OCI-LY1 (cell line): ENCODE measurements around the gene LCT.

Source experiments
- H2AFZ ChIP-seq: fragments of 200-600 bp; sonication (generic), shearing (Covaris generic); 2 replicates; pipeline ENCODE4 v1.6.0; 2014; ENCODE audit warnings: antibody characterized with exemption, mild to moderate bottlenecking, low read length
- H3F3A ChIP-seq: fragments of 200-600 bp; sonication (generic), shearing (Covaris generic); 2 replicates; pipeline ENCODE4 v1.6.0; 2014; ENCODE audit warnings: mild to moderate bottlenecking, antibody characterized with exemption, low read length, moderate library complexity; ENCODE audit not compliant: insufficient read depth
- H3K27ac ChIP-seq: fragments of 200-600 bp; sonication (generic); 2 replicates; pipeline ENCODE4 v1.5.1; 2014; ENCODE audit warnings: low read length, mixed run types, mild to moderate bottlenecking, low read depth; ENCODE audit not compliant: poor library complexity, severe bottlenecking
- H3K27me3 ChIP-seq: fragments of 200-600 bp; sonication (generic); 2 replicates; pipeline ENCODE4 v1.6.0; 2014; ENCODE audit warnings: antibody characterized with exemption, mild to moderate bottlenecking, low read length, moderate library complexity; ENCODE audit not compliant: insufficient read depth
- H3K36me3 ChIP-seq: fragments of 200-600 bp; sonication (generic); 2 replicates; pipeline ENCODE4 v1.6.1; 2014; ENCODE audit warnings: mild to moderate bottlenecking, antibody characterized with exemption, low read length, moderate library complexity, mixed read lengths; ENCODE audit not compliant: insufficient read depth
- H3K4me1 ChIP-seq: fragments of 200-600 bp; sonication (generic); 2 replicates; pipeline ENCODE4 v1.5.1; 2014; ENCODE audit warnings: mild to moderate bottlenecking, low read length, moderate library complexity; ENCODE audit not compliant: insufficient read depth, severe bottlenecking
- H3K4me2 ChIP-seq: fragments of 200-600 bp; sonication (generic), shearing (Covaris generic); 2 replicates; pipeline ENCODE4 v1.6.1; 2014; ENCODE audit warnings: low read length
- H3K4me3 ChIP-seq: fragments of 200-600 bp; sonication (generic); 2 replicates; pipeline ENCODE4 v1.5.1; 2014; ENCODE audit warnings: low read length, low read depth, mild to moderate bottlenecking, mixed read lengths; ENCODE audit not compliant: poor library complexity, severe bottlenecking
- H3K79me2 ChIP-seq: fragments of 200-600 bp; shearing (Covaris generic); 2 replicates; pipeline ENCODE4 v1.6.1; 2016; ENCODE audit warnings: mixed run types, low read length, mixed read lengths; ENCODE audit not compliant: insufficient read depth
- H3K9ac ChIP-seq: fragments of 200-600 bp; sonication (generic), shearing (Covaris generic); 2 replicates; pipeline ENCODE4 v1.6.1; 2014; ENCODE audit warnings: mild to moderate bottlenecking, low read length, mixed read lengths
- H3K9me2 ChIP-seq: fragments of 200-600 bp; sonication (generic), shearing (Covaris generic); 2 replicates; pipeline ENCODE4 v1.6.1; 2014; ENCODE audit warnings: low read depth, mild to moderate bottlenecking, low read length, mixed read lengths
- H3K9me3 ChIP-seq: fragments of 200-600 bp; shearing (Covaris generic); 2 replicates; pipeline ENCODE4 v1.6.1; 2014; ENCODE audit warnings: low read length, mixed read lengths
- H4K20me1 ChIP-seq: fragments of 200-600 bp; sonication (generic), shearing (Covaris generic); 2 replicates; pipeline ENCODE4 v1.6.0; 2016; ENCODE audit warnings: mild to moderate bottlenecking, low read length; ENCODE audit not compliant: insufficient read depth
- EZH2 ChIP-seq: fragments of 200-600 bp; sonication (generic), shearing (Covaris generic); IDR thresholded peaks from 2 replicates; pipeline ENCODE4 v1.8.0; 2017; ENCODE audit warnings: borderline replicate concordance, mixed run types, mild to moderate bottlenecking, antibody characterized with exemption, low read length, moderate library complexity, mixed read lengths
- TF ChIP-seq, protein P1 (sequence below): fragments of 200-600 bp; sonication (generic), shearing (Covaris generic); IDR thresholded peaks from 2 replicates; pipeline ENCODE4 v1.5.1; 2017; ENCODE audit warnings: mild to moderate bottlenecking, antibody characterized with exemption, low read length, moderate library complexity, mixed read lengths

LCT gene

DNA sequence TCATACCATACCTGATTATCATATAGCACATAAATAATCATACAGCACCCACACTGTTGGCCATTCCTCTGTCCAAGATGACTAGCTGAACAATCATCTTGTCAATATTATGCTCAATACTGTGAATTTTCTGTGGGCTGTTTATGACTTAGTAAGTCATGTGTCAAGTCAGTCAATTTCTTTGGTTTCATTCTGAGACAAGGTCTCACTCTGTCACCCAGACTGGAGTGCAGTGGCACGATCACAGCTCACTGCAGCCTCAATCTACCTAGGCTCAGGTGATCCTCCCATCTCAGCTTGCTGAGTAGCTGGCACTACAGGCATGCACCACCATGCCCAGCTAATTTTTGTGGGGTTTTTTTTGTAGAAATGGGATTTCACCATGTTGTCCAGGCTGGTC is 33.6 kb upstream of the LCT start:
- Histone ChIP-seq H3K4me2 (no peak overlapping the region), H3K79me2 (peaks cover 24% of the 10 kb centered on the region), H3F3A (no peaks in the 10 kb centered on the region), H2AFZ (no peak overlapping the region), H3K4me1 (peaks cover 26% of the 10 kb centered on the region), H3K4me3 (no peak overlapping the region), H3K27ac (no peak overlapping the region), H3K9me3 (no peaks in the 10 kb centered on the region), H3K9me2 (no peaks in the 10 kb centered on the region), H3K36me3 (peaks cover 98% of the 10 kb centered on the region), H3K9ac (no peak overlapping the region), H4K20me1 (no peaks in the 10 kb centered on the region), H3K27me3 (no peaks in the 10 kb centered on the region)
- no peak for TF ChIP-seq EZH2
- TF ChIP-seq, protein P1, sequence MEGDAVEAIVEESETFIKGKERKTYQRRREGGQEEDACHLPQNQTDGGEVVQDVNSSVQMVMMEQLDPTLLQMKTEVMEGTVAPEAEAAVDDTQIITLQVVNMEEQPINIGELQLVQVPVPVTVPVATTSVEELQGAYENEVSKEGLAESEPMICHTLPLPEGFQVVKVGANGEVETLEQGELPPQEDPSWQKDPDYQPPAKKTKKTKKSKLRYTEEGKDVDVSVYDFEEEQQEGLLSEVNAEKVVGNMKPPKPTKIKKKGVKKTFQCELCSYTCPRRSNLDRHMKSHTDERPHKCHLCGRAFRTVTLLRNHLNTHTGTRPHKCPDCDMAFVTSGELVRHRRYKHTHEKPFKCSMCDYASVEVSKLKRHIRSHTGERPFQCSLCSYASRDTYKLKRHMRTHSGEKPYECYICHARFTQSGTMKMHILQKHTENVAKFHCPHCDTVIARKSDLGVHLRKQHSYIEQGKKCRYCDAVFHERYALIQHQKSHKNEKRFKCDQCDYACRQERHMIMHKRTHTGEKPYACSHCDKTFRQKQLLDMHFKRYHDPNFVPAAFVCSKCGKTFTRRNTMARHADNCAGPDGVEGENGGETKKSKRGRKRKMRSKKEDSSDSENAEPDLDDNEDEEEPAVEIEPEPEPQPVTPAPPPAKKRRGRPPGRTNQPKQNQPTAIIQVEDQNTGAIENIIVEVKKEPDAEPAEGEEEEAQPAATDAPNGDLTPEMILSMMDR: no peak

DNA sequence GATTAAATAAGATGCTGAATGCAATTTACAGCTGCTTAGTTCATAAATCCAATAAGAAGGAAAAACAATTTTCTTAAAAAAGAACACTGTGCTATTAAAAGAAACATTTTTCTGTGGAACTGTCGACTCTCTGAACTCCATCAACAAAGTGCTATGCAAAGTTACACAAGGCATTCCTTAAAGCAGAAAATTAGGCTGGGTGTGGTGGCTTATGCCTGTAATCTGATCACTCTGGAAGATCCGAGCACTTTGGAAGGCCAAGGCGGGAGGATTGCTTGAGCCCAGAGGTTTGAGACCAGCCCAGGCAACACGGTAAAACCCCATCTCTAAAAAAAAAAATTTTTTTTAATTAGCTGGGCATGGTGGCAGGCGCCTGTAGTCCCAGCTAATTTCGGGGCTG is 26.2 kb upstream of the LCT start:
- no peak overlapping the region for H3K9ac ChIP-seq
- no peaks in the 10 kb centered on the region for H3K27me3 ChIP-seq
- no peak overlapping the region for H2AFZ ChIP-seq
- H4K20me1 ChIP-seq: no peaks in the 10 kb centered on the region
- H3K27ac ChIP-seq: no peak overlapping the region
- H3K4me3 ChIP-seq: no peak overlapping the region
- no peak overlapping the region for H3K4me2 ChIP-seq
- no peaks in the 10 kb centered on the region for H3K9me3 ChIP-seq
- H3F3A ChIP-seq: no peaks in the 10 kb centered on the region
- TF ChIP-seq EZH2: no peak
- TF ChIP-seq, protein P1: no peak
- no peaks in the 10 kb centered on the region for H3K79me2 ChIP-seq
- H3K4me1 ChIP-seq: no peaks in the 10 kb centered on the region
- peaks cover 95% of the 10 kb centered on the region for H3K36me3 ChIP-seq
- no peaks in the 10 kb centered on the region for H3K9me2 ChIP-seq

DNA sequence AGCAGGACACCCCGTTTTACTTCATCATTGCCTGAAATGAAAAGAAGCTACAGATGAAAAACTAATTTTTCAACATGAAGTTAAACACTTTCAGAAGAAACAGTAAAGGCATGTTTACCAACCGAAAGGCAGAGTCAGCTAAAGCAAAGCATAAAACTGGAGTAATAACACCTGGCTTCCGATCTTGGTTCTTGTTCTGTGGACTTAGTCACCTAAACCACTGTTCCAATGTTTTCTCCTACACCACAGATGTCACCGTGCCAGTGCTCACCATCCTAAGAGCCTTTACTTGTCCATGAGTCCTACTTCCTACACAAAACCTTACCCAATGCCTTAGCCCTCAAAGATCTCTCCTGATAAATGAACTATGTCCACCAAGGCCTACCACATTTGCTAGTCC is 25.7 kb upstream of the LCT start:
- H3K79me2 ChIP-seq: no peaks in the 10 kb centered on the region
- H3K4me1 ChIP-seq: no peaks in the 10 kb centered on the region
- no peaks in the 10 kb centered on the region for H3K9me3 ChIP-seq
- no peaks in the 10 kb centered on the region for H3F3A ChIP-seq
- H4K20me1 ChIP-seq: no peaks in the 10 kb centered on the region
- H3K27me3 ChIP-seq: no peaks in the 10 kb centered on the region
- no peaks in the 10 kb centered on the region for H3K9me2 ChIP-seq
- H2AFZ ChIP-seq: no peak overlapping the region
- H3K4me2 ChIP-seq: no peak overlapping the region
- no peak overlapping the region for H3K9ac ChIP-seq
- peaks cover 95% of the 10 kb centered on the region for H3K36me3 ChIP-seq
- H3K27ac ChIP-seq: no peak overlapping the region
- no peak overlapping the region for H3K4me3 ChIP-seq
- TF ChIP-seq, protein P1: no peak
- TF ChIP-seq EZH2: no peak
